MM.1S (cell line): Measurements from ENCODE around the gene MFNG.
"Not testable (repeated sequence)": the region's sequence is repeated elsewhere in the genome, so short reads cannot be mapped to it uniquely, and the experiment has no call there.

ENCODE experiments used
- DNase-seq: peaks from one replicate; pipeline ENCODE4 v3.0.0-alpha.2; 2015
- H2AFZ ChIP-seq: fragments of 300-600 bp; sonication (generic); 2 replicates; pipeline ENCODE4 v1.6.0; 2016; ENCODE audit warnings: antibody characterized with exemption, low read length
- H3F3A ChIP-seq: fragments of 300-600 bp; sonication (generic); 2 replicates; pipeline ENCODE4 v1.6.1; 2016; ENCODE audit warnings: mild to moderate bottlenecking, antibody characterized with exemption, low read length, moderate library complexity, mixed read lengths; ENCODE audit not compliant: insufficient read depth
- H3K27ac ChIP-seq: fragments of 300-600 bp; sonication (generic); 2 replicates; pipeline ENCODE4 v1.5.1; 2016; ENCODE audit warnings: mild to moderate bottlenecking, low read length
- H3K27me3 ChIP-seq: fragments of 300-600 bp; sonication (generic); replicated peaks from 2 replicates; pipeline ENCODE4 v1.6.0; 2016; ENCODE audit warnings: low read length; ENCODE audit not compliant: insufficient read depth
- H3K36me3 ChIP-seq: fragments of 300-600 bp; sonication (generic); replicated peaks from 2 replicates; pipeline ENCODE4 v1.6.1; 2016; ENCODE audit warnings: mild to moderate bottlenecking, low read length, mixed read lengths; ENCODE audit not compliant: insufficient read depth
- H3K4me1 ChIP-seq: fragments of 300-600 bp; sonication (generic); 2 replicates; pipeline ENCODE4 v1.6.1; 2016; ENCODE audit warnings: low read length, mixed read lengths
- H3K4me2 ChIP-seq: fragments of 300-600 bp; sonication (generic); 2 replicates; pipeline ENCODE4 v1.6.0; 2016; ENCODE audit warnings: low read depth, low read length
- H3K4me3 ChIP-seq: fragments of 300-600 bp; sonication (generic); 2 replicates; pipeline ENCODE4 v1.5.1; 2016; ENCODE audit warnings: low read length, mixed read lengths
- H3K79me2 ChIP-seq: fragments of 300-600 bp; sonication (generic); 2 replicates; pipeline ENCODE4 v1.6.1; 2016; ENCODE audit warnings: mixed run types, low read length, mixed read lengths
- H3K9ac ChIP-seq: fragments of 300-600 bp; sonication (generic); 2 replicates; pipeline ENCODE4 v1.6.1; 2016; ENCODE audit warnings: low read length, mixed read lengths
- H3K9me2 ChIP-seq: fragments of 300-600 bp; sonication (generic); replicated peaks from 2 replicates; pipeline ENCODE4 v1.6.1; 2016; ENCODE audit warnings: mild to moderate bottlenecking, low read length, mixed read lengths; ENCODE audit not compliant: insufficient read depth
- H3K9me3 ChIP-seq: fragments of 300-600 bp; sonication (generic); replicated peaks from 2 replicates; pipeline ENCODE4 v1.6.1; 2016; ENCODE audit warnings: mild to moderate bottlenecking, low read length, mixed read lengths; ENCODE audit not compliant: insufficient read depth
- H4K20me1 ChIP-seq: fragments of 300-600 bp; sonication (generic); 2 replicates; pipeline ENCODE4 v1.6.1; 2016; ENCODE audit warnings: mild to moderate bottlenecking, low read length, moderate library complexity, mixed read lengths; ENCODE audit not compliant: insufficient read depth
- EZH2 ChIP-seq: fragments of 300-600 bp; sonication (generic); optimal IDR thresholded peaks from 2 replicates; pipeline ENCODE3; 2017; ENCODE audit warnings: low read depth, mild to moderate bottlenecking, antibody characterized with exemption, low read length, mixed read lengths
- EZH2phosphoT487 ChIP-seq: fragments of 300-600 bp; sonication (generic); IDR thresholded peaks from 2 replicates; pipeline ENCODE4 v1.6.1; 2018; ENCODE audit warnings: antibody characterized with exemption, low read length
- TF ChIP-seq, protein P1 (sequence below): fragments of 300-600 bp; sonication (generic); IDR thresholded peaks from 2 replicates; pipeline ENCODE4 v1.5.1; 2016; ENCODE audit warnings: antibody characterized with exemption, low read length, mixed read lengths

MFNG gene

DNA sequence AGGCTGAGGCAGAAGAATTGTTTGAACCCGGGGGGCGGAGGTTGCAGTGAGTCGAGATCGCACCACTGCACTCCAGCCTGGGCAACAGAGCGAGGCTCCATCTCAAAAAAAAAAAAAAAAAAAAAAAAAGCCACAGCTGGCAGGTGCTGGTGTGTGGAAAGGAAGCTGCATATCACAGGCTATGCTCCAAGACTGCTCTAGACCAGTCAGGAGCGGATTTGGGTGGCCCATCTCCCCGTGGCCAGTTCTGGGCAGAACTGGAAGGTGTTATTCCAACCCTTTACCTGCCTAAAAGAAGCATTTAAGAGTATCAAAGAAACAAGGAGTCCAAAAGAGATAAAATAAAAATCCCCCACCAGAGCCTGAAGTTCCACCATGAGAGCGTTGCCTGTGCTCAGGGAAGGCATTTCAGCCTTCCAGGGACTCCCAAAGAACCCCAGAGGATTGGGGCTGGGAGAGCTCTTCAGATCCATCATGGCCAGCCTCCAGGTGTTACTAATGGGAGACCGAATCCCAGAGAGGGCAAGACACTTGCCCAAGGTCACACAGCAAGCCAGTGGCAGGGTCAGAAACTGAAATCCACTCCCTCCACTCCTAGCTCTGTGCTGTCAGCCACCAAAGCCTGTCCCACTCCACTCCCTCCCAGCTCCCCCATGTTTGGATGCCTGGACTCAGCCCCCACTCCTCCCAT lies 14.3 kb downstream of the MFNG start:
- Histone ChIP-seq H3K79me2 (no peaks in the 10 kb centered on the region), H3K9me3 (no peaks in the 10 kb centered on the region), H3K4me1 (no peaks in the 10 kb centered on the region), H3F3A (no peaks in the 10 kb centered on the region), H3K9me2 (no peaks in the 10 kb centered on the region), H3K36me3 (no peaks in the 10 kb centered on the region), H3K4me3 (no peak overlapping the region), H2AFZ (no peak overlapping the region), H3K4me2 (no peak overlapping the region), H3K27me3 (no peaks in the 10 kb centered on the region), H4K20me1 (no peaks in the 10 kb centered on the region), H3K27ac (no peak overlapping the region), H3K9ac (no peak overlapping the region)
- no peak for DNase-seq
- TF ChIP-seq EZH2phosphoT487: no peak
- TF ChIP-seq EZH2: no peak
- TF ChIP-seq, protein P1, sequence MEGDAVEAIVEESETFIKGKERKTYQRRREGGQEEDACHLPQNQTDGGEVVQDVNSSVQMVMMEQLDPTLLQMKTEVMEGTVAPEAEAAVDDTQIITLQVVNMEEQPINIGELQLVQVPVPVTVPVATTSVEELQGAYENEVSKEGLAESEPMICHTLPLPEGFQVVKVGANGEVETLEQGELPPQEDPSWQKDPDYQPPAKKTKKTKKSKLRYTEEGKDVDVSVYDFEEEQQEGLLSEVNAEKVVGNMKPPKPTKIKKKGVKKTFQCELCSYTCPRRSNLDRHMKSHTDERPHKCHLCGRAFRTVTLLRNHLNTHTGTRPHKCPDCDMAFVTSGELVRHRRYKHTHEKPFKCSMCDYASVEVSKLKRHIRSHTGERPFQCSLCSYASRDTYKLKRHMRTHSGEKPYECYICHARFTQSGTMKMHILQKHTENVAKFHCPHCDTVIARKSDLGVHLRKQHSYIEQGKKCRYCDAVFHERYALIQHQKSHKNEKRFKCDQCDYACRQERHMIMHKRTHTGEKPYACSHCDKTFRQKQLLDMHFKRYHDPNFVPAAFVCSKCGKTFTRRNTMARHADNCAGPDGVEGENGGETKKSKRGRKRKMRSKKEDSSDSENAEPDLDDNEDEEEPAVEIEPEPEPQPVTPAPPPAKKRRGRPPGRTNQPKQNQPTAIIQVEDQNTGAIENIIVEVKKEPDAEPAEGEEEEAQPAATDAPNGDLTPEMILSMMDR: no peak

DNA sequence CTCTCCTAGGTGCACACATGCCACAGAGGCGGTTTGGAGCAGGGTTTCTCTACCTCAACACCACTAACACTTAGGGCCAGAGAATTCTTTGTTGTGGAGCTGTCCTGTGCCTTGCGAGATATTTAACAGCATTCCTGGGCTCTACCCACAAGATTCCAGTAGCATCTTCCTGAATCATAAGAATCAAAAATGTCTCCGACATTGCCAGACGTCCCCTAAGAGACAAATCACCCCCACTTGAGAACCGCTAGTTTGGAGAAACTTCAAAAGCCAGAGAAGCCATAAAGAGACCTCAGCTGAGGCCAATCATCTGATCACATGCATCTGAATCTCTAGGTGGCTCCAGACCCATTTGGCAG lies 16.1 kb downstream of the MFNG start:
- no peaks in the 10 kb centered on the region for H3K36me3 ChIP-seq
- TF ChIP-seq, protein P1: no peak
- no peak for TF ChIP-seq EZH2
- no peak for TF ChIP-seq EZH2phosphoT487
- no peak overlapping the region for H3K4me3 ChIP-seq
- no peaks in the 10 kb centered on the region for H3K4me1 ChIP-seq
- H4K20me1 ChIP-seq: no peaks in the 10 kb centered on the region
- no peaks in the 10 kb centered on the region for H3K27me3 ChIP-seq
- H3K9me2 ChIP-seq: no peaks in the 10 kb centered on the region
- H3K4me2 ChIP-seq: no peak overlapping the region
- H3K9me3 ChIP-seq: no peaks in the 10 kb centered on the region
- no peak overlapping the region for H2AFZ ChIP-seq
- no peaks in the 10 kb centered on the region for H3F3A ChIP-seq
- H3K9ac ChIP-seq: no peak overlapping the region
- no peaks in the 10 kb centered on the region for H3K79me2 ChIP-seq
- H3K27ac ChIP-seq: no peak overlapping the region
- DNase-seq: no peak

DNA sequence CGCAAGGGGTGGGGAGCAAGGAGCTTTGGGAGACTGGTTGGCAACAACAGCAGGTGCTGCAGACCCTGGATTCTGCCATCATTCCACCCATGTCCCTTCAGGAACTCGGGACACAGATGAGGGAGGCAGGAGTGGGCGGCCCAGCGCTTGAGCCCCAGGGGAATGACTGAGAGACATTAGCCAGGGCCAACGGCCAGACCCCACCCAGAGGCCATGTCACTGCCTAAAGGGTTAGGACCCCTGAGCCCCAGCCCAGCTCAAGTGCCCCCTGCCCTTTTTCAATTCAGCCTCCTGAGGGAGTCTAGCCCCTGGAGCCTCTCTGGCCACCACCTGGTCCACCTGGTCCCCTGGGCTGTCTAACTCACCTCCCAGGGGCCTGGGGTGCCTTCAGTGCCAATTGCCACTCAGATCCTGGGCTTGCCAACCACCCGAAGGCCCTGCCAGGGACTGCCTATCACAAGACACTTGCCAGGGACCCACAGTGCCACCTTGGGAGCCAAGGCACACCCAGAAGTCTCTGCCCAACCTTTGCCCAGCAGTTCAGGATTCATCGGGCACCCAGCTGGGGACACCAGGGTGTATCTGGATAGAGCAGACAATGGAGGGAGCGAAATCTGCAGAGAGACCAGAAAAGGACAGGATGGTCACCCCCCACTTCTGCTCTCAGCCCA lies 16.6 kb downstream of the MFNG start:
- Histone ChIP-seq H3K9me2 (no peaks in the 10 kb centered on the region), H3K9me3 (no peaks in the 10 kb centered on the region), H3K9ac (no peak overlapping the region), H3K4me1 (no peaks in the 10 kb centered on the region), H3K79me2 (no peaks in the 10 kb centered on the region), H4K20me1 (no peaks in the 10 kb centered on the region), H3K27ac (no peak overlapping the region), H3F3A (0 out of 2 replicates have a peak, but pooled peaks cover 2% of the 10 kb centered on the region), H3K4me2 (no peak overlapping the region), H2AFZ (no peak overlapping the region), H3K4me3 (no peak overlapping the region), H3K36me3 (no peaks in the 10 kb centered on the region), H3K27me3 (no peaks in the 10 kb centered on the region)
- TF ChIP-seq EZH2phosphoT487: no peak
- TF ChIP-seq EZH2: no peak
- TF ChIP-seq, protein P1: no peak
- no peak for DNase-seq

DNA sequence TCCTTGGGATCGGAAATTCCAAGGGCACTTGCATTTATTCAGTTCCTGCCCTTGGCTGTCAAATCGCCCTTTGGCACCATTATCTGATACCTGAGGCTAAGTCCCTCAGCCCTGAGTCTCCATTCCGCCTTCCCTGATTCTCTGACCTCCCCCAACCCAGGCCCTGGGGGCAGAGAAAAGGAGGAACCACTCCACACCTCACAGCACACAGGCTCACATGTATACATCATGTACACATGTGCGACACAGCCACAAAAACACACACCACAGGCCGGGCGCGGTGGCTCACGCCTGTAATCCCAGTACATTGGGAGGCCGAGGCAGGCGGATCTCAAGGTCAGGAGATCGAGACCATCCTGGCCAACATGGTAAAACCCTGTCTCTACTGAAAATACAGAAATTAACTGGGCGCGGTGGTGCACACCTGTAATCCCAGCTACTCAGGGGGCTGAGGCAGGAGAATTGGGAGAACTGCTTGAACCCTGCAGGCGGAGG lies 17.9 kb downstream of the MFNG start:
- H3K79me2 ChIP-seq, H3F3A ChIP-seq, H4K20me1 ChIP-seq, H3K4me2 ChIP-seq, H3K9me2 ChIP-seq, H3K27ac ChIP-seq, H3K4me1 ChIP-seq, H3K4me3 ChIP-seq, H3K27me3 ChIP-seq, H3K9ac ChIP-seq, H3K9me3 ChIP-seq, H2AFZ ChIP-seq, DNase-seq, H3K36me3 ChIP-seq: not testable (repeated sequence)
